ENCODE data around the gene PPP4R3A. TPM values are rescaled to one million over a fixed set of nuclear protein-coding genes. Genes with fewer than 3 reads are reported as not detected.

PPP4R3A gene
- total RNA-seq, 1 donor from 2014 or later, result 141 TPM

GRCh38 chr14:91424813-91425530 is 85.1 kb downstream of the PPP4R3A start:
- CTCF ChIA-PET, result interaction anchor here (0.8 to 2.2 kb wide), 2 partner anchors 10 to 101 kb away, joined by 3 to 12 read pairs; no protein-coding TSS in a partner anchor
- Mint-ChIP-seq H3K4me1 (peaks cover 19% of the 10 kb centered on the region), H3K27ac (peak overlapping the region; percentile 37)

GRCh38 chr14:91420686-91421085 is 89.4 kb downstream of the PPP4R3A start:
- peaks cover 13% of the 10 kb centered on the region for H3K36me3 Mint-ChIP-seq (ENCODE audit: low read depth)
- ATAC-seq (ENCODE audit: low read depth) (no peak), DNase-seq (no peak)
- no peak for TF ChIP-seq CTCF (IDR thresholded peaks at IDR 0.05)
- peaks cover 25% of the 10 kb centered on the region for H3K4me1 Mint-ChIP-seq
- POLR2A ChIA-PET, result interaction anchor here (7.4 kb wide), 1 partner anchor 96 kb away, joined by 150 read pairs; no protein-coding TSS in a partner anchor
- intact Hi-C loops (cut with micrococcal nuclease), result no loop called here
- H3K9me3 Mint-ChIP-seq, result no peaks in the 10 kb centered on the region
- H3K27me3 Mint-ChIP-seq, result no peaks in the 10 kb centered on the region
- no peak overlapping the region for H3K4me3 Mint-ChIP-seq
- CTCF ChIA-PET, result interaction anchor here (0.7 to 8.1 kb wide), 9 partner anchors 22 to 132 kb away, joined by 3 to 131 read pairs (median 3); no protein-coding TSS in a partner anchor
- no peak overlapping the region for H3K27ac Mint-ChIP-seq

More at GRCh38 chr14:91424813-91425530, 85.1 kb downstream of the PPP4R3A start:
- no peak for TF ChIP-seq CTCF (IDR thresholded peaks at IDR 0.05)
- intact Hi-C loops (cut with micrococcal nuclease), result no loop called here
- no peak overlapping the region for H3K4me3 Mint-ChIP-seq
- POLR2A ChIA-PET, result interaction anchor here (0.6 to 1.3 kb wide), 3 partner anchors 16 to 427 kb away, joined by 3 to 7 read pairs (median 5); no protein-coding TSS in a partner anchor
- no peaks in the 10 kb centered on the region for H3K9me3 Mint-ChIP-seq
- H3K36me3 Mint-ChIP-seq (ENCODE audit: low read depth), result no peaks in the 10 kb centered on the region
- DNase-seq (no peak), ATAC-seq (ENCODE audit: low read depth) (no peak)
- no peaks in the 10 kb centered on the region for H3K27me3 Mint-ChIP-seq

GRCh38 chr14:91419451-91419850 is 90.7 kb downstream of the PPP4R3A start:
- H3K27me3 Mint-ChIP-seq, result no peaks in the 10 kb centered on the region
- intact Hi-C loops (cut with micrococcal nuclease), result loop anchor here (1.0 to 5.0 kb wide), 2 partner anchors 8 to 1037 kb away; no protein-coding TSS in a partner anchor
- peaks cover 32% of the 10 kb centered on the region for H3K4me1 Mint-ChIP-seq
- H3K9me3 Mint-ChIP-seq, result no peaks in the 10 kb centered on the region
- H3K27ac Mint-ChIP-seq, result peak overlapping the region; percentile 93
- peaks cover 22% of the 10 kb centered on the region for H3K36me3 Mint-ChIP-seq (ENCODE audit: low read depth)
- CTCF ChIA-PET, result interaction anchor here (0.8 to 8.1 kb wide), 4 partner anchors 19 to 106 kb away, joined by 3 to 131 read pairs (median 9); no protein-coding TSS in a partner anchor
- H3K4me3 Mint-ChIP-seq, result no peak overlapping the region
- TF ChIP-seq CTCF (IDR thresholded peaks at IDR 0.05), result no peak
- ATAC-seq (ENCODE audit: low read depth) (no peak), DNase-seq (no peak)
- POLR2A ChIA-PET, result interaction anchor here (1.3 to 7.8 kb wide), 4 partner anchors 8 to 104 kb away, joined by 4 to 150 read pairs (median 59); no protein-coding TSS in a partner anchor

- Mint-ChIP-seq H3K27me3 (no peaks in the 10 kb centered on the region), H3K4me3 (peak overlapping the region; percentile 81), H3K4me1 (peaks cover 37% of the 10 kb centered on the region), H3K27ac (peak overlapping the region; percentile 93), H3K36me3 (ENCODE audit: low read depth) (peaks cover 27% of the 10 kb centered on the region), H3K9me3 (no peaks in the 10 kb centered on the region)
- TF ChIP-seq CTCF (IDR thresholded peaks at IDR 0.05), result no peak
- intact Hi-C loops (cut with micrococcal nuclease), result loop anchor here (1.0 to 5.0 kb wide), 2 partner anchors 8 to 1037 kb away; no protein-coding TSS in a partner anchor
- DNase-seq (no peak), ATAC-seq (ENCODE audit: low read depth) (no peak)
- CTCF ChIA-PET, result interaction anchor here (0.8 to 8.1 kb wide), 10 partner anchors 19 to 110 kb away, joined by 3 to 131 read pairs (median 4); no protein-coding TSS in a partner anchor
- POLR2A ChIA-PET, result interaction anchor here (0.9 to 9.0 kb wide), 11 partner anchors 8 to 103 kb away, joined by 3 to 150 read pairs (median 24); partner anchors contain the start of gene PPP4R3A
Measured at GRCh38 chr14:91419044-91419397, 91.1 kb downstream of the PPP4R3A start.

All from activated B cell treated with CpG ODN at 0.5 μM for 24 hours (primary cell).